GM21390 (cell line): ENCODE measurements around the gene BAD.

ENCODE experiments used
- ATAC-seq: cut with Tn5 transposase; IDR thresholded peaks from one replicate; pipeline ENCODE4 v1.9.1; 2021; ENCODE audit not compliant: unreplicated experiment

The BAD gene

GRCh38 chr11:64281957-64282770 is 2.3 kb downstream of the BAD start:
- no peak for ATAC-seq

DNA sequence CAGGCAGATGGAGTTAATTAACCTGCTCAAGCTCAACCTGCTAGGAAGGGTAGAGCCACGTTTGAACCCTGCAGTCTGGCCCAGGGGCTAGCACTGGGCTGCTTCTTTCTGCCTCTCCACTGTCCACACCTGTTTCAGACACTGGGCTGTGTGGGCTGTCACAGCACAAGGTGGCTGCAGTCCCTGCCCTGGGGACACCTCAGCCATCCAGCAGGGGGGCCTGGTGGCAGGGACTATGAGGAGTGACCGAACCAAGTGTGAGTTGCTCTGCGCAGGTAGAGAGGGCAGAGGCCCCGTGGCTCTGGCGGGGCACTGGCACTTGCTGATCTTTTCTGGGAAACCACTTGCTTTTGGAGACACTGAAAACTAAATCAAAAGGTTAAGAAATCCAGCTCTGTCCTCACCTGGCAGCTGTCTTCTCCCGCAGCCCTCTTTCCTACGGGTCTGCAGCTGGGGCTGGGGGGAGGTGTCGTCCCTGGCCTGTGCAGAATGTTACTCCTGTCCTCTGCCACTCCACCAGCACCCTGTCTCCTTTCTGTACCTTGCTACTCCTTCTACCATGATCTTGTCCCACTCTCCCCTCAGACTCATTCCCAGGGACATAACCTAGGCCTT is 5.8 kb downstream of the BAD start:
- ATAC-seq: no peak

- no peak for ATAC-seq
These were observed 7.6 kb downstream of the BAD start for GRCh38 chr11:64276653-64277431.

- ATAC-seq: no peak
These were observed 8.6 kb downstream of the BAD start for GRCh38 chr11:64275841-64276240.

GRCh38 chr11:64275031-64275800 is 9.2 kb downstream of the BAD start:
- ATAC-seq: no peak

DNA sequence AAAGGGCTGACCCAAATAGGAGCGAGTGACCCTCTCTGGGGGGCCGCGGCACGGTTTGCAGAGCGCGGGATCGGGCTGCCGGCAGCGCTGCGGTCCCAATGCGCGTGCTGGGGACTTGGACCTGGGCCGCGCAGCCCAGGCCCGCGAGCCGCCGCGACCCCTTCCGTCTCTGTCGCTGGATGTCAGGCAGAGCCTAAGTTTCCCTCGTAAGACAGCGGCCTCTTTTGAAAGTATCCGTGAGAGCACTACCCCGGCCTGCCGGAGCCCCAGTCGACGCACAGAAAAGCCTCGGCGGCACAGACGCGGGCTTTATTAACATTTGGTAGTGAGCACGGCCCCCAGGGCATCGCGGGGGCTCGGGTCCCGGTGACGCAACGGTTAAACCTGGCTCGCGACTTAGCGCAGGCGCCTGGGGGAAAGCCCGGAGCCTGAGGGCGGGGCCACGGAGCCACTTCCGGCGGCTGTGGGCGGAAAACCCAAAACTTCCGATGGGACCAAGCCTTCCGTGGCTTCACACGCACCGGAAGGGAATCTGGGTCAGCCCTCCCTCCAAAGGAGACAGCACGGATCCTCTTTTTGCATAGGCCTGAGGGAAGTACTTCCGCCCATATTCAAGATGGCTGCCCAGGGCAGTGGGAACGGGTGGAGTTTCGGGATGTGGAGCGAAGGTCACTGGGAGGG is 14.8 kb downstream of the BAD start:
- peak; percentile 63 for ATAC-seq

DNA sequence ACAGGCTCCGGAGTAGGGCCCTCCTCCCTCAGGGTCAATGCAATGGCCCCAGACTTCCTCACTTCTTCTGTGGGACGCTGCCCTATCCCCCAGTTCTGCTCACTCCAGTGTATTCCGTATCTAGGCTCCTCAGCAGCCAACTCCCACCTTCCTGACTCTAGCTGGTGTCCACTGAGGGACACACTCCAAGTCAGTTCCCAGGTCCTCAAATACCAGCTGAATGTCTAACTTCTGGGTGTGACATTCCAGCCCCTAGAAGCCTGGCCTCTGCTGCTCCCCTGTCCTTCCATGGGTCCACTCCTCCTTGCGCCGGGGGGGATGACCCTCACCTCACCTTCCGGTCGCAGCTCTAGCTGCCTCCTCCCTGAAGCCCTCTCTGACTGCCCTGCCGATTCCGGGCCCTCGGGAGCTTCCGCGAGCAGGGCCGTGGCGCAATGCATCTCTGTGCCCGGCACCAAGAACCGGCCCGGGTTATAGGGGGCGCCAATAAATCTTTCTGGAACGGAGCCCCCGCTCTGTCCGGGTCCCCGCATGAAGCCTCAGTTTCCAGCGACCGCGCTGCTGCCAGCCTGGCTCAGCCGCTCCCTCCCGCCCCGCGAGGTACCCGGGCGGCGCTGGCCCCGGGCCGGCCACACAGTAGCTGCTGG is 15.4 kb downstream of the BAD start:
- ATAC-seq: peak; percentile 11

GRCh38 chr11:64268025-64268892 is 16.2 kb downstream of the BAD start:
- ATAC-seq: no peak

DNA sequence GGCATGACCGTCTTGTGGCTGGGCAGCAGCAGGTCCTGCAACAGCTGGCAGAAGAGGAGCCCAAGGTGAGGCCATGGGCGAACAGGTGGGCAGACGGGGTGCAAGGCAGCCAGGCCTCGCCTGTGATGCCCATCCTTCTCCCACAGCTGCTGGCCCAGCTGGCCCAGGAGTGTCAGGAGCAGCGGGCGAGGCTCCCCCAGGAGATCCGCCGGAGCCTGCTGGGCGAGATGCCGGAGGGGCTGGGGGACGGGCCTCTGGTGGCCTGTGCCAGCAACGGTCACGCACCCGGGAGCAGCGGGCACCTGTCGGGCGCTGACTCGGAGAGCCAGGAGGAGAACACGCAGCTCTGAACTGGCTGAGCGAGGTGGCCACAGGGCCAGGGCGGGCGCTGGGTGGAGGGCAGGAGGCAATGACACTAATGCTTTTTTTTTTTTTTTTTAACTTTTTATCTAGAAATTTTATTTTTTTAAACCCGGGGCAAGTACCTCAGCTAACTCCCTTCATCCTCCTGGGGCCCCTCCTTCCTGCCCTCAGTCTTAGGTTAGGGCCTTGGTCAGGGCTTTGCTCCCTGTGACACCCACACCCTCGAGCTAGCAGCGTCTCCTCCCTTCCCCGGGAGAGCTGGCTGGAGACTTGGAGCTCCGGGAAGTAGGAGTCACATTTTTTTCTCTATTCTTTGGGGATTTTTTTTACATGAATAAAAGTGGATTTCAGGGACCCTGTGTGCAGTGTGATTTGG is 17.1 kb downstream of the BAD start:
- no peak for ATAC-seq

DNA sequence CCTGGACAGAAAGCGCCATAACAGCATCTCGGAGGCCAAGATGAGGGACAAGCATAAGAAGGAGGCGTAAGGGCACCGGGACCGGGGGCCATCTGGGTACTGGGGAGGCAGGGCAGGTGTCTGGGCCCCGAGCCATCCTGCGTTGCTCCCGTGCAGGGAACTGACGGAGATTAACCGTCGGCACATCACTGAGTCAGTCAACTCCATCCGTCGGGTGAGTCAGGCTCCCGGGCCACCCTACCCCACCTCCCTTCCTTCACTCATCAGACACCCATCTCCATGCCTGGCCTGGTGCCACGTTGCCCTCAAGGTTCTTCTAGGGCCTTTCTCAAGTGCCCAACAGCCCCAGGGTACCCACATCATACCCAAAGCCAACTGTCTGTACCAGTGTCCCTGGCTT is 18.1 kb downstream of the BAD start:
- ATAC-seq: no peak

GRCh38 chr11:64265176-64266160 is 19.0 kb downstream of the BAD start:
- ATAC-seq: no peak

DNA sequence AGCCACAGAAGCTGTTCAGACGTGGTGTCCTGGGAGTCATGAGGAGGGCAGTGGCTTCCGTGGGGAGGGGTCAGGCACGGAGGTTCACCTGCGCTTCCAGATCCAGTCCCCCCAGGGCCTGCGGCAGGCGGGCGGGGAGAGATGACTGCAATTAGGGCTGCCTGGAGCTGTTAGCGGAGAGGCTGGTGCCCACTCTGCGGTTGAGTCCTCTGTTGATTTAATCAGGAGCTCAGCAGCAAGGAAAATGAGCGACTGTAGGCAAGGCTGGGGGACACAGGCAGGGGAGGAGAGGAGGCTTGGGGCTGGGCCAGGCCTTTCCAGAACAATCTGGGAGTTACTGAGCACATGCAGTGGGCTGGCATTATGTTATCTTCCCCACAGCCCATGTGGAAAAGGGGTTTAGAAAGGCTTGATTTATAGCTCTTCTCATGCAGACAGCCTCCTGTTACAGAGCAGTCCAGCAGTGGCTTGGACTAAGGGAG is 20.1 kb downstream of the BAD start:
- no peak for ATAC-seq

GRCh38 chr11:64263947-64264317 is 20.5 kb downstream of the BAD start:
- ATAC-seq: no peak

DNA sequence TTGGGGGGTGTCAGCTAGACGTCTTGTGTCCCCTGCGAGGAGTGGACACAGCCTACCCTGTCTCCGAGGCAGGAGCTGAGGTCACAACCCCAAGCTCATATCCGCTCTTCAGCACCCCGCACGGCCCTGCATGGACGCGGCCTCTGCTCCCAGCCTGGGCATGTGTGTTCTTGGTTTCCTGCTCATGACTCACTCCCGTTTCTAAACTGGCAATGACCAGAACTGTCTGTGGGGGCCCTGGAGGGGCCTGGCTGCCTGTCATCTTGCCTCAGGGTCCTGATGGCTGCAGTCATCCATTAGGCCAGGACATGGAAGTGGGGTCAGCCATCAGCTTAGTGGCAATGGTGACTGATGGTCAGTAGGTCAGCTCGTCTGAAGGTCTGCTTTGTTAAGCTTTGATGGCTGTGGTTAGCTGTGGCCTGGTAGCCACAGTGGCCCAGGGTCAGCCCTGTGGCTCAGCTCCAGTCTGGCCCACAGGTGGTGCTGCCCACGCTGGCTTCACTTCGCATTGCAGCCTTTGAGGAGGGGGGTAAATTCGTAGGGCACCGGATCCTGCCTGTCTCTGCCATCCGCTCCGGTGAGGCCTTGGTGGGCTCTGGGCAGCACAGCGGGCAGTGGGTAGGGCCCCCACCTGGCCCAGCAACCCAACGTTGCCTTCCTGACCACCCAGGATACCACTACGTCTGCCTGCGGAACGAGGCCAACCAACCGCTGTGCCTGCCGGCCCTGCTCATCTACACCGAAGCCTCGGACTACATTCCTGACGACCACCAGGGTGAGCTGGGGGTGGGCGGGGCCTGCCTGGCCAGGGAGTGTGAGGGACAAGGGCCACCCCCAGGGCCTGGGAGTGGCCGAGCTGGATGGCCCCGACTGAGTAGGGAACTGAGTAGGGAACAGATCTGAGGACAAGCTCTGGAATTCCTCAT is 21.2 kb downstream of the BAD start:
- ATAC-seq: no peak

- no peak for ATAC-seq
These were observed 22.0 kb downstream of the BAD start for GRCh38 chr11:64262271-64263002.
